CD4-positive, alpha-beta memory T cell (primary cell): ENCODE data around the gene KLRF2. TPM values are rescaled to one million over a fixed set of nuclear protein-coding genes. Genes with fewer than 3 reads are reported as not detected.

ENCODE experiments used
- CTCF ChIA-PET: fragments of 350-600 bp; sonication (Branson Sonifier 250); formaldehyde crosslinking; loops from one replicate; lab custom pipeline; 2021; ENCODE audit warnings: inconsistent platforms; ENCODE audit not compliant: partially characterized antibody; lab: Charles Lee
- POLR2A ChIA-PET: fragments of 350-600 bp; sonication (Branson Sonifier 250); formaldehyde crosslinking; loops from one replicate; lab custom pipeline; 2021; ENCODE audit not compliant: partially characterized antibody; lab: Charles Lee
- DNase-seq, 5 donors: peaks; one replicate each; pipeline versions ENCODE4 v3.0.0 to v3.0.0-alpha.2; 2020 to 2022; ENCODE audit warnings: mixed read lengths in 1 of 5
- H3K27ac ChIP-seq: one replicate; pipeline ENCODE4 v1.7.0; 2013; ENCODE audit warnings: low read depth, low read length
- H3K27me3 ChIP-seq: 2 replicates; pipeline ENCODE4 v1.7.0; 2013; ENCODE audit warnings: mild to moderate bottlenecking, low read length, moderate library complexity; ENCODE audit not compliant: insufficient read depth
- H3K36me3 ChIP-seq: 2 replicates; pipeline ENCODE4 v1.7.0; 2013; ENCODE audit warnings: mild to moderate bottlenecking, low read length, moderate library complexity; ENCODE audit not compliant: insufficient read depth
- H3K4me1 ChIP-seq: 2 replicates; pipeline ENCODE4 v1.7.0; 2013; ENCODE audit warnings: mild to moderate bottlenecking, low read length, moderate library complexity; ENCODE audit not compliant: insufficient read depth
- H3K4me3 ChIP-seq, 2 donors: one replicate each; pipeline ENCODE4 v1.7.0; 2013; ENCODE audit warnings: low read length in 2 of 2, mild to moderate bottlenecking in 1 of 2
- H3K9me3 ChIP-seq, 2 donors: one replicate each; pipeline ENCODE4 v1.7.0; 2013; ENCODE audit warnings: low read length in 2 of 2, control low read depth in 1 of 2; ENCODE audit not compliant: control insufficient read depth in 1 of 2
- H3K27ac Mint-ChIP-seq, 7 donors: one replicate each; pipeline ENCODE4 v1.8.0; 2020 to 2021; ENCODE audit warnings: mixed read lengths in 7 of 7, mild to moderate bottlenecking in 6 of 7, inconsistent platforms in 3 of 7, moderate library complexity in 3 of 7
- H3K27me3 Mint-ChIP-seq, 2 donors: one replicate each; pipeline ENCODE4 v1.8.0; 2020 to 2021; ENCODE audit warnings: mixed read lengths in 2 of 2
- H3K36me3 Mint-ChIP-seq, 2 donors: one replicate each; pipeline ENCODE4 v1.8.0; 2020 to 2021; ENCODE audit warnings: mixed read lengths in 2 of 2, inconsistent platforms in 1 of 2, mild to moderate bottlenecking in 1 of 2
- H3K4me1 Mint-ChIP-seq, 4 donors: one replicate each; pipeline ENCODE4 v1.8.0; 2020 to 2021; ENCODE audit warnings: mixed read lengths in 4 of 4, mild to moderate bottlenecking in 1 of 4
- H3K4me3 Mint-ChIP-seq, 8 donors: one replicate each; pipeline ENCODE4 v1.8.0; 2020 to 2021; ENCODE audit warnings: mixed read lengths in 8 of 8, mild to moderate bottlenecking in 7 of 8, moderate library complexity in 6 of 8, inconsistent platforms in 3 of 8
- H3K9me3 Mint-ChIP-seq, 8 donors: one replicate each; pipeline ENCODE4 v1.8.0; 2020 to 2021; ENCODE audit warnings: mixed read lengths in 8 of 8, mild to moderate bottlenecking in 5 of 8, inconsistent platforms in 3 of 8, moderate library complexity in 1 of 8
- intact Hi-C: fragments of 100-400 bp; cut with micrococcal nuclease; formaldehyde crosslinking; loops from one replicate; pipeline ENCODE4 v1.15.1; 2023
- polyA plus RNA-seq, 2 donors: library from polyadenylated mRNA; unstranded; fragments of 300-500 nt; fragmentation: Illumina TruSeq; gene quantifications; one replicate each; pipeline ENCODE4 v1.2.3, GENCODE V29; 2021
- total RNA-seq, 2 experiments: library from RNA; stranded (reverse); gene quantifications; one replicate each; pipeline ENCODE4 v1.2.3, GENCODE V29; 2021

KLRF2 gene
- total and polyA plus RNA-seq, 4 experiments from 2014 or later = not detected

GRCh38 chr12:9926876-9927275 is 45.6 kb downstream of the KLRF2 start:
- no peak for DNase-seq
- Mint-ChIP-seq H3K27ac (no peak overlapping the region), H3K4me1 (peaks cover 5 to 10% (median 5%) of the 10 kb centered on the region in 4 donors), H3K9me3 (peaks cover 0 to 3% (median 0%) of the 10 kb centered on the region in 8 donors), H3K27me3 (peaks cover 1 to 6% of the 10 kb centered on the region in 2 donors), H3K36me3 (no peaks in the 10 kb centered on the region), H3K4me3 (no peak overlapping the region)
- ChIA-PET CTCF (interaction anchor here (0.9 to 6.7 kb wide), 10 partner anchors 9 to 213 kb away, joined by 3 to 116 read pairs (median 4); no protein-coding TSS in a partner anchor), POLR2A (interaction anchor here (1.0 kb wide), 1 partner anchor 56 kb away, joined by 3 read pairs; no protein-coding TSS in a partner anchor)
- intact Hi-C loops = loop anchor here (1.0 kb wide), 3 partner anchors 58 to 129 kb away; partner anchors contain the start of gene CLEC2B
- H3K36me3 ChIP-seq = no peaks in the 10 kb centered on the region
- H3K4me3 ChIP-seq = no peak overlapping the region
- no peak overlapping the region for H3K27ac ChIP-seq
- no peaks in the 10 kb centered on the region for H3K9me3 ChIP-seq
- no peaks in the 10 kb centered on the region for H3K4me1 ChIP-seq
- H3K27me3 ChIP-seq = no peaks in the 10 kb centered on the region

DNA sequence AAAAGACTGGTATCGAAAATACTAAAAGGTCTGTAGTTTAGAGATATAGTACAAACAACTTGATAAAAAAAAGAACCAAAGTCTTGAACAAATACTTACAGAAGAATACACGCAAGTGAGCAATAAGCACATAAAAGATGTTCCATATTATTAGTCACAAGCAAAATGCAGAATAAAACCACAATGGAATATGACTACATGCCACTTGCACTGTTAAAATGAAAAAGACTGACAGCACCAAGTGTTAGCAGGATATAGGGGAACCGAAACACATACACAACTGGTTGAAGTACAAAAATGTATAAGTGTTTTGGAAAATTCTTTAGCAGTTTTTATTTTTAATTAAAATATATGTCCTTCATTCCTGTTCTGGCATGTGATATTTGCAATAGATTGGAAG is 47.3 kb downstream of the KLRF2 start:
- intact Hi-C loops = no loop called here
- POLR2A ChIA-PET = no interaction called here
- H3K27me3 ChIP-seq = no peaks in the 10 kb centered on the region
- Mint-ChIP-seq H3K36me3 (no peaks in the 10 kb centered on the region), H3K27ac (no peak overlapping the region), H3K4me3 (no peak overlapping the region), H3K4me1 (peaks cover 0 to 5% (median 4%) of the 10 kb centered on the region in 4 donors), H3K27me3 (peaks cover 1 to 8% of the 10 kb centered on the region in 2 donors), H3K9me3 (no peaks in the 10 kb centered on the region)
- DNase-seq = no peak
- CTCF ChIA-PET = interaction anchor here (1.4 to 6.7 kb wide), 3 partner anchors 112 to 186 kb away, joined by 3 to 116 read pairs (median 52); no protein-coding TSS in a partner anchor
- no peaks in the 10 kb centered on the region for H3K9me3 ChIP-seq
- no peaks in the 10 kb centered on the region for H3K4me1 ChIP-seq
- no peaks in the 10 kb centered on the region for H3K36me3 ChIP-seq
- H3K4me3 ChIP-seq = no peak overlapping the region
- H3K27ac ChIP-seq = no peak overlapping the region

DNA sequence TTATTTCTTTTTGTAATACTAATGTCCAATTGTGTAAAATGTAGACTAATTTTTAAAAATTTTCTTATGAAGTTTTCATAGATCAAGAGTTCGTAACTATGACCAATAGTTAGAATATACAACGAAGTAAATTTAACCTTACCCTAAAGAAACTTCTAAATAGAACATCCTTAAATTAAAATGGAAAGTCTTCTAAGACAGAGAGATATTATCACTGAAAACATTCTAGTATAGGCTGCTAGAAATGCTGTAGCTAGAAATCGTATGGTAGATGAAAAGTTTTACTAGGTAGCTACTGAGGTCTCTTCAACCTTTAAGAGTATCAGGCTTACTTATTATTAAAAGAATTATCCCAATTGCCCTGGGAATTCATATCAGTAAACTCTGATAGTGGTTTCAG is 50.0 kb downstream of the KLRF2 start:
- Mint-ChIP-seq H3K36me3 (no peaks in the 10 kb centered on the region), H3K27ac (no peak overlapping the region), H3K9me3 (no peaks in the 10 kb centered on the region), H3K4me3 (no peak overlapping the region), H3K4me1 (no peaks in the 10 kb centered on the region), H3K27me3 (peaks cover 1 to 8% of the 10 kb centered on the region in 2 donors)
- Histone ChIP-seq H3K27ac (no peak overlapping the region), H3K4me1 (no peaks in the 10 kb centered on the region), H3K4me3 (no peak overlapping the region), H3K36me3 (no peaks in the 10 kb centered on the region), H3K9me3 (no peaks in the 10 kb centered on the region), H3K27me3 (no peaks in the 10 kb centered on the region)
- no peak for DNase-seq
- intact Hi-C loops = no loop called here
- CTCF ChIA-PET = interaction anchor here (1.5 kb wide), 1 partner anchor 117 kb away, joined by 9 read pairs; no protein-coding TSS in a partner anchor
- POLR2A ChIA-PET = no interaction called here

DNA sequence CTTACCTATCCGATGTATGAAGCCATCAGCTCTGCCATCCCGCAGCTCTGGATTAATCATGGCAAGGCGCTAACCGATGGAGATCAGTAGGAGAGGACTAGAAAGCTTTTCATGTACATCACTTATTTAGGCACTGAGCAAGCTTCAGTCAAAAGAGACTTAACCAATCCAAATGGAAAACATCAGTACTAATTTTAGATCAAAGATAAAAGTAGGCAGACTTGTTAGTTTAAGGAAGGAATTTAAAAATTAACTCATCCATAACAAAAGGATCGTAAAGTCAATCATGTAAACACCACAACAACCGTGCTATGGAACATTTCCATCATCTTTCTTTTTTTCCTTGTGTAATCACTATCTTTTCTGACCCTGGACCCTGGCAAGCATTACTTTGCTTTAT is 51.0 kb downstream of the KLRF2 start, which contains the start of gene CLEC2A:
CLEC2A (minus strand) TSS at position 101 of the 400 bp plus-strand sequence; CDS start at position 60, 41 bp downstream.
- H3K27me3 Mint-ChIP-seq = peaks cover 1 to 8% of the 10 kb centered on the region in 2 donors
- Histone ChIP-seq H3K36me3 (no peaks in the 10 kb centered on the region), H3K27me3 (no peaks in the 10 kb centered on the region), H3K9me3 (no peaks in the 10 kb centered on the region), H3K27ac (no peak within 1 kb of the TSS), H3K4me1 (no peaks in the 10 kb centered on the region), H3K4me3 (no peak within 1 kb of the TSS)
- intact Hi-C loops = no loop called here
- CTCF ChIA-PET = interaction anchor here (1.5 kb wide), 1 partner anchor 118 kb away, joined by 9 read pairs; no protein-coding TSS in a partner anchor
- no peaks in the 10 kb centered on the region for H3K4me1 Mint-ChIP-seq
- H3K27ac Mint-ChIP-seq = no peak within 1 kb of the TSS
- DNase-seq = no peak
- H3K9me3 Mint-ChIP-seq = no peaks in the 10 kb centered on the region
- POLR2A ChIA-PET = no interaction called here
- no peak within 1 kb of the TSS for H3K4me3 Mint-ChIP-seq
- no peaks in the 10 kb centered on the region for H3K36me3 Mint-ChIP-seq

GRCh38 chr12:9933958-9934357 is 52.7 kb downstream of the KLRF2 start:
- no peak for DNase-seq
- Histone ChIP-seq H3K4me1 (no peaks in the 10 kb centered on the region), H3K4me3 (no peak overlapping the region), H3K9me3 (no peaks in the 10 kb centered on the region), H3K27ac (no peak overlapping the region), H3K27me3 (no peaks in the 10 kb centered on the region), H3K36me3 (no peaks in the 10 kb centered on the region)
- CTCF ChIA-PET = interaction anchor here (1.5 kb wide), 1 partner anchor 120 kb away, joined by 7 read pairs; no protein-coding TSS in a partner anchor
- no peak overlapping the region for H3K27ac Mint-ChIP-seq
- intact Hi-C loops = no loop called here
- H3K36me3 Mint-ChIP-seq = no peaks in the 10 kb centered on the region
- POLR2A ChIA-PET = interaction anchor here (0.6 to 0.9 kb wide), 2 partner anchors 173 to 749 kb away, joined by 3 read pairs; partner anchors contain the start of gene CD69
- no peaks in the 10 kb centered on the region for H3K9me3 Mint-ChIP-seq
- H3K4me3 Mint-ChIP-seq = no peak overlapping the region
- peaks cover 0 to 4% of the 10 kb centered on the region in 2 donors for H3K27me3 Mint-ChIP-seq
- no peaks in the 10 kb centered on the region for H3K4me1 Mint-ChIP-seq

- CTCF ChIA-PET = interaction anchor here (1.5 kb wide), 1 partner anchor 121 kb away, joined by 7 read pairs; no protein-coding TSS in a partner anchor
- H3K4me1 ChIP-seq = no peaks in the 10 kb centered on the region
Measured at GRCh38 chr12:9935026-9935425, 53.7 kb downstream of the KLRF2 start.

GRCh38 chr12:9936591-9936990 is 55.3 kb downstream of the KLRF2 start:
- ChIA-PET CTCF (interaction anchor here (1.6 kb wide), 1 partner anchor 9 kb away, joined by 3 read pairs; no protein-coding TSS in a partner anchor), POLR2A (no interaction called here)
- DNase-seq = no peak
- Histone ChIP-seq H3K27me3 (no peaks in the 10 kb centered on the region), H3K4me1 (no peaks in the 10 kb centered on the region), H3K36me3 (no peaks in the 10 kb centered on the region), H3K4me3 (no peak overlapping the region), H3K27ac (no peak overlapping the region), H3K9me3 (no peaks in the 10 kb centered on the region)
- intact Hi-C loops = no loop called here
- H3K27me3 Mint-ChIP-seq = peaks cover 0 to 7% of the 10 kb centered on the region in 2 donors
- no peak overlapping the region for H3K27ac Mint-ChIP-seq
- H3K36me3 Mint-ChIP-seq = no peaks in the 10 kb centered on the region
- H3K4me3 Mint-ChIP-seq = no peak overlapping the region
- peaks cover 0 to 5% (median under 1%) of the 10 kb centered on the region in 4 donors for H3K4me1 Mint-ChIP-seq
- no peaks in the 10 kb centered on the region for H3K9me3 Mint-ChIP-seq

More at GRCh38 chr12:9935026-9935425, 53.7 kb downstream of the KLRF2 start:
- Mint-ChIP-seq H3K27me3 (peaks cover 0 to 4% of the 10 kb centered on the region in 2 donors), H3K9me3 (no peaks in the 10 kb centered on the region), H3K27ac (no peak overlapping the region), H3K4me3 (no peak overlapping the region), H3K36me3 (no peaks in the 10 kb centered on the region), H3K4me1 (no peaks in the 10 kb centered on the region)
- intact Hi-C loops = no loop called here
- Histone ChIP-seq H3K4me3 (no peak overlapping the region), H3K36me3 (no peaks in the 10 kb centered on the region), H3K27ac (no peak overlapping the region), H3K27me3 (no peaks in the 10 kb centered on the region), H3K9me3 (no peaks in the 10 kb centered on the region)
- POLR2A ChIA-PET = interaction anchor here (0.9 kb wide), 1 partner anchor 174 kb away, joined by 3 read pairs; the partner anchor contains the start of gene CD69
- no peak for DNase-seq
